Lower leg skin (tissue), 4 donors: ENCODE measurements around the gene TMC4. TPM values are rescaled to one million over a fixed set of nuclear protein-coding genes. Genes with fewer than 3 reads are reported as not detected.
"Not testable (repeated sequence)": the region's sequence is repeated elsewhere in the genome, so short reads cannot be mapped to it uniquely, and the experiment has no call there.

Experiments
- DNase-seq, 2 donors: peaks; one replicate each; pipeline ENCODE4 v3.0.0-alpha.2; 2019; ENCODE audit warnings: low spot score in 2 of 2
- H3K4me3 ChIP-seq: fragments of 200-600 bp; sonication (generic); 2 replicates; pipeline ENCODE4 v1.5.1; 2017; ENCODE audit warnings: mild to moderate bottlenecking, low read depth; ENCODE audit not compliant: poor library complexity, severe bottlenecking
- CTCF ChIP-seq, 3 donors: fragments of 450-650 bp; IDR thresholded peaks; one replicate each; pipeline ENCODE4 v1.5.1; 2016; ENCODE audit warnings: antibody characterized with exemption in 3 of 3, mild to moderate bottlenecking in 3 of 3, moderate library complexity in 2 of 3
- POLR2A ChIP-seq, 2 donors: fragments of 450-650 bp; IDR thresholded peaks; one replicate each; pipeline ENCODE4 v1.6.1; 2016 to 2017; ENCODE audit warnings: antibody characterized with exemption in 2 of 2, mild to moderate bottlenecking in 1 of 2, moderate library complexity in 1 of 2
- WGBS, 2 donors: methylation state at CpG; one replicate each; pipeline ENCODE4 v1.1.5; 2018; 5-methylcytosine and 5-hydroxymethylcytosine counted together
- intact Hi-C: fragments of 100-400 bp; cut with DNase I; formaldehyde crosslinking; loops from one replicate; pipeline ENCODE4 v1.15.0; 2023; ENCODE audit warnings: low total_unique reads
- total RNA-seq, 4 donors: library from RNA; depleted of rRNA; stranded (reverse); fragments of >200 nt; gene quantifications; one replicate each; pipeline ENCODE4 v1.1.0, GENCODE V29; 2016

The TMC4 gene
- total RNA-seq, 4 donors from 2014 or later: 2.4 to 9.3 (median 6.3) TPM

DNA sequence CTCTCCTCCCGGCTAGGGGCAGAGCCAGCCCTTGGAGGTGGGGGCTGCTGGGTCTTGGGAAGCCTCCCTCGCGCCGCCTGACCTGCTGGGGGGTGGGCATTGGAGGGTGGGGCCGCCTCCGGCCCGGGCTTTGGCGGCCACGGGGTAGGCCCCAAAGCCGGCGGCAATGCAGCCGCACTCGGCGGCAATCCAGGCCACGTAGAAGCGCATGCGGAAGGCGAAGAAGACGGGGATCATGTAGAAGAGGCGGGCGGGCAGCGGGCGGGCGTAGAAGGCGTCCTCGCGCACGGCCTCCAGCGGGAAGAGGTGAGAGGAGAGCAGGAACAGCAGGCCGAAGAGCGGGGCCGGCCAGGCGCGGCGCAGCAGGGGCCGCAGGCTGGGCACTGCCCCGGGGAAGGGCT, 7.7 kb upstream of the TMC4 start:
- TF ChIP-seq CTCF (IDR thresholded peaks at IDR 0.05) (no peak), POLR2A (IDR thresholded peaks at IDR 0.05) (no peak)
- WGBS, 2 donors: 96% methylated on average over 36 to 37 of the region's 37 CpGs

GRCh38 chr19:54179921-54180461, 7.0 kb upstream of the TMC4 start:
- DNase-seq: no peak
- WGBS, 2 donors: 52 to 60% methylated on average over 10 of the region's 10 CpGs
- no peak overlapping the region for H3K4me3 ChIP-seq
- intact Hi-C loops: no loop called here
- TF ChIP-seq CTCF (IDR thresholded peaks at IDR 0.05) (no peak), POLR2A (IDR thresholded peaks at IDR 0.05) (no peak)

More for the DNA sequence above, 7.7 kb upstream of the TMC4 start:
- intact Hi-C loops: no loop called here
- no peak overlapping the region for H3K4me3 ChIP-seq
- DNase-seq: no peak

GRCh38 chr19:54179262-54179852, 6.4 kb upstream of the TMC4 start:
- 80 to 84% methylated on average over 10 of the region's 10 CpGs for WGBS, 2 donors
- intact Hi-C loops: no loop called here
- no peak for TF ChIP-seq POLR2A (IDR thresholded peaks at IDR 0.05)
- TF ChIP-seq CTCF (IDR thresholded peaks at IDR 0.05): no peak
- no peak overlapping the region for H3K4me3 ChIP-seq
- DNase-seq: no peak

GRCh38 chr19:54178581-54179261, 5.8 kb upstream of the TMC4 start:
- intact Hi-C loops: no loop called here
- H3K4me3 ChIP-seq: no peak overlapping the region
- WGBS, 2 donors: 53 to 89% methylated on average over 18 to 23 of the region's 23 CpGs
- DNase-seq: no peak
- no peak for TF ChIP-seq POLR2A (IDR thresholded peaks at IDR 0.05)

DNA sequence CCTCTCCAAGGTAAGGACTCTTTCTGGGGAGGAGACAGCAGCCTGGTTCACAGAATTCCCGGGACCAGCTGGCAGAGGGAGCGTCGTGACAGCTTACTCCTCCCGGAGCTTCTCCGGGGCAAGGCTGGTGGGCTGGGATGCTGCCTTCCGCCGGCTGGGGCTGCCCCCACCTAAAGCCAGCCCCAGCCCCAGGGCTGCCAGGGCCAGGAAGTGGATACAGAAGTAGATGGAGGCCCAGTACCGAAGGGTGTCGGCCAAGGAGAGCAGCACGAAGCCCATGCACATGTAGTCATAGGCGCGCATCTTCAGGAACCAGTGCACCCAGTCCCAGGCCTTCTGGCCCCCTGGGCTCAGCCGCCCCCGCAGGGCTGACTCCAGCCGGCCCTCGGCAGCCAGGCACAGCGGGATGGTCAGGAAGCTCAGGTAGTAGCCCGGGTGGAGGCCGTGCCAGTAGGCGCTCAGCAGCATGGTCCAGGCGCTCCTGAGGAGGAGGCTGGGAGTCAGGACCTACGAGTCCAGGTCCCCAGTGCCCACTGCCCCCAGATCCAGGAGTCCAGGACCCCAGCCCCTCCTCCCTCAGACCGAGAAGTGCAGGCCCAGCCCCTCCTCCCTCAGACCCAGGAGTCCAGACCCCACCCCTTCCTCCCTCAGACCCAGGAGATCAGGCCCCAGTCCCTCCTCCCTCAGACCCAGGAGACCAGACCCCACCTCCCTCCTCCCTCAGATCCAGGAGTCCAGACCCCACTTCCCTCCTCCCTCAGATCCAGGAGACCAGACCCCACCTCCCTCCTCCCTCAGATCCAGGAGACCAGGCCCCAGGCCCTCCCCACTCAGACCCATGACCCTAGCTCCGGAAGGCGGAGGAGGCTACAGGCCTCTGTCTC, 1.2 kb upstream of the TMC4 start:
- WGBS, 2 donors: 67 to 78% methylated on average over 17 to 23 of the region's 25 CpGs
- intact Hi-C loops: no loop called here
- no peak overlapping the region for H3K4me3 ChIP-seq
- DNase-seq: no peak
- TF ChIP-seq POLR2A (IDR thresholded peaks at IDR 0.05): no peak
- no peak for TF ChIP-seq CTCF (IDR thresholded peaks at IDR 0.05)

GRCh38 chr19:54173359-54173699, 369 bp upstream of the TMC4 start:
- DNase-seq: no peak
- 37 to 43% methylated on average over 15 of the region's 15 CpGs for WGBS, 2 donors
- H3K4me3 ChIP-seq: no peak overlapping the region
- intact Hi-C loops: no loop called here
- TF ChIP-seq CTCF (IDR thresholded peaks at IDR 0.05) (no peak), POLR2A (IDR thresholded peaks at IDR 0.05) (no peak)

GRCh38 chr19:54171736-54172431, 1.1 kb downstream of the TMC4 start:
- H3K4me3 ChIP-seq, DNase-seq, intact Hi-C loops: not testable (repeated sequence)
- WGBS, 2 donors: 70 to 75% methylated on average over 16 to 17 of the region's 23 CpGs
